NCI-H2227 (cell line): ENCODE data around the gene SLC2A2.

Experiments
- DNase-seq: peaks from one replicate; lab custom pipeline; 2025; ENCODE audit not compliant: unreplicated experiment; lab: John Stamatoyannopoulos, UW

The SLC2A2 gene

DNA sequence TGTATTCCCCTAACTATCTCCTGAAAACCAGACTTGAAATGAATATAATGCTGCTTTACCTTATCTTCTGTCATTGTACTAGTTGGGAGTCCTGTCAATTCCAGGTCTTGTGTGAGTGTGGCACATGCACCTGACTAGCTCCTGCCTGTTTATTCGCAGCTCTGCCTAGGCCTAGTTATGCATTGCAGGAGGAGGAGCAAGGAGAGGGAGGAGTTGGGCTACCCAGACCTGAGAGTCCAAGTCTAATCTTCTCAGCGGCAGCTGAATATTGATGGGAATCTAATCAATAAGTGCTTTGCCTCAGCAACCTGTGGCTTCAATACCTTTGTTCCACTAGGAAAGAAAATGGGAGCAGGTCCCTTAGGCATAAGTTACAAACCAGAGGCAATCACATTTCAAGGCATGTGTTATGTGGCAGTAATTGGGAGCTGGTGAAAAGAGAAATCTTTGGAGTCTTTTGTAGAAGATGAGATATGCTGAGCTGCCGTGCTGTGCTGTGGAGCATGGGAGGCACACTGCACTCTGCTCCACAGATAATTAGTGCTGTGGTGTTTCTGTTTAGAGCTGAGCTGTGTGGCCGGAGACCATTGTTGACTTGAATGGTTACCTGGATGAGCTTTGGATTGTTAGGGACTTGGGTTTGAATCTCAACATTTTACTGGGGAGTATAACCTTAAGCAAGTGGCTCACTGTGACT lies at the start of gene SLC2A2:
Gene SLC2A2 (minus strand): TSS at position 124 of the 697 bp plus-strand sequence. CDS start 50 bp downstream, at position 74.
- no peak for DNase-seq

DNA sequence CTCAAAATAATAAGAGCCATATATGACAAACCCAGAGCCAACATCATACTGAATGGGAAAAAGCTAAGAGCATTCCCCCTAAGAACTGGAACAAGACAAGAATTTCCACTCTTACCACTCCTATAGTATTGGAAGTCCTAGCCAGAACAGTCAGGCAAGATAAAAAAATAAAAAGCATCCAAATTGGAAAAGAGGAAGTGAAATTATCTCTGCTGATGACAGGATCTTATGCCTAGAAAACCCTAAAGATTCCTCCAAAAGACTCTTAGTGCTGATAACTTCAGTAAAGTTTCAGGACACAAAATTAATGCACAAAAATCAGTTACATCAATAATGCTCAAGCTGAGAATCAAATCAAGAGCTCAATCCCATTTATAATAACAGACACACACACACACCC lies 45.9 kb upstream of the SLC2A2 start:
- no peak for DNase-seq

DNA sequence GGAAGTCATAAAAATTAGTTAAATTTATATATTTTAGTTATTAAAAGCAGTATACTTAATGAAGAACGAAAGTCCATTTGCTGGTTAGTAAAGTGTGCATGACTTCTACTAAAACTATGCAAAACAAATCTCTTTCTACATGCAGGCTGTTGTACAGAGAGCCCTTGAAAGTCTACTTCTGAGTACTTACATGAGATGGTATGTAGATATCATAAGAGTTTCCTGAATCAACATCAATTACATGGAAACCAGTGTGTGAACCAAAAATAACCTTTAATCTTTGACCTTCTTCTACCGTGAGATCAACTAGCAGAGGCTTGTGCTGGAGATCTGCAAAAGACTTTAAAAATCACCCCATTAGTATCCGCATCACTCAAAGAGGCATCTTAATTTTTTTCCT lies 42.1 kb upstream of the SLC2A2 start:
- no peak for DNase-seq

DNA sequence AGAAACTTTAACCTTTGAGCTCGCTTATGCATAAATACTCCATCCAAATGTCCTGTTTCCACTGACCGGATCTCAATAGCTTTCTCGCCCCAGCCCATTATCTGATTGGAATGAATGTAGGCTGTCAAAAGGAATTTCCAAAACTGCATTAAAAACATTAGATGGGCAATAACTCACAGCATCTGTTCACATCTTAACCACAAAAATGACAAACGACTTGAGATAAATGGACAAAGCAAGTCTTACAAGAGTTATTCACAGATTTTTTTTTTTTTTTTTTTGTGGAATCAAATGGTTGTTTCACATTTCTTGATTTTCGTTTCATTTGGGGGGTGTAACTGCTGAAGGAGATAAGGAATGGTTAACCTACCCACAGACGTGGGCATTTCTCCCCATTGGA lies 39.7 kb upstream of the SLC2A2 start:
- DNase-seq = no peak

DNA sequence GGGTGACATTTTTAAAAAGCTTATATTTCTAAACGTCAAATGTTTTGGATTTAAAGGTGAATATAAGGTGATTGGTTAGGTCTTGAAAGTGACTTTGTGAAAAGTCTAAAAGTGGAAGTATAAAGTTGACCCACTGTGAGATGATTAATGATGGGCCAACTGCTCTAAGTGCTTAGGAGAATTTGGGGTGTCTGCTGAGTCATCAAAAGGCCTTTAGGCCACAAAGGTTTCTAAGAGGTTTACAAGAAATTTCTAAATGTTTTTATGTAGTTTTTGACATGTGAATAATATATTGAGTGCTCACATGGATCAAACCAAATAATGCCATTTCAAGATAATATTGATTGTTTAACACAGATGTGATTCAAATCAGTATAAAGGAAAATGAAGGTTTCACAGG lies 39.2 kb upstream of the SLC2A2 start:
- DNase-seq = no peak

DNA sequence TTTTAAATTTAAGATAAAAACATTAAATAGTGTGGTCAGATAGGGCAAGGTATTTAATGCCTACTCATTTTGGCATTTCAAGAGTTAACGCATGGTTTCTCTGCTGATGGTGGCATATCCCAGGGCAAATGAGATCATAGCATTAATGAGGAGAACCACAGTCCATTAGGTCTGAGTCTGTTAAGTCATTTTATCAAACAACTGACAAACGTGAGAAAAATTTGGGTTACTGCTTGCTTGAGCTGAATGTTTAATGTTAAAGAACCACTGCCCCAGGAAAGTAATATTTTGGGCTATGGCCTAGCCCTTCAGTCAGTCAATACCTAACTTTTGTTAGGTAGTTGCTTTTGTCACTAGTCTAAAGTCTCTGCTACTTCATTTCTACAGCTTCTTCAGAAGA lies 37.9 kb upstream of the SLC2A2 start:
- no peak for DNase-seq

DNA sequence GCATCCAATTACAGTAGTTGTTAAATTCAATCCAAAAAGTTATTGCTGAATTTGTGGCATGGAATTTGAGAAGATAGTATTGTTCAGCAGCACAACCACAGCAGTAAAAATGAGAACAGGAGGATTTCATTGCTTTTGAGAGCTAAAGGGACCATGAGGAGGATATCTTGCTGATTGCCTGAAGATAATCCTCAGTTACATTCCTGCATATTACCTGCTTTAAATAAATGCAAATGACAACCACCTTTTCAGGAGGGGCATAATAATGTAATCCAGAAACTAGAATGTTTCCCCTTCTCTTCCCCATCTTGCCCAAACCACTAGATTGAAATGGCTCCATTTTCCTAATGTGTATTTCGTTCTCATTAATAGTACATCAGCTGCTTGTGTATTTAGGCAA lies 35.2 kb upstream of the SLC2A2 start:
- DNase-seq = no peak

DNA sequence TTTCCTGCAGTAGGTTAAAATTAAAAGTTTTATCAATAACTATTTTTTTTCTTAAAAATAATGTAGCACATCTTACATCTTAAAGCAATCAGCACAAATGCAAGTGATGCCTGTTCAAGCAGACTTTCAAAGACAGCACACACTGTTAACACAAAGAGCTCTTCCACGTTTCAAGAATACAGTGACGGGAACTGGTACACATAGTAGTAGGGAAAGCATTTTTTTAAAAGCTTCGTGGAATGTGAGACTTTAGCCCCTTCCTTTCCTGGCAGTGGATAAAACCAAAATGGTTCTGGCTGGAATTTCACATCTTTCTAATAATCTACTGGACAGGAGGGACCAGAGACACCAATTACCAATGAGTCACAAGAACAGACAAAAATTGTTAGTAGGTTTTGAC lies 33.5 kb upstream of the SLC2A2 start:
- no peak for DNase-seq

DNA sequence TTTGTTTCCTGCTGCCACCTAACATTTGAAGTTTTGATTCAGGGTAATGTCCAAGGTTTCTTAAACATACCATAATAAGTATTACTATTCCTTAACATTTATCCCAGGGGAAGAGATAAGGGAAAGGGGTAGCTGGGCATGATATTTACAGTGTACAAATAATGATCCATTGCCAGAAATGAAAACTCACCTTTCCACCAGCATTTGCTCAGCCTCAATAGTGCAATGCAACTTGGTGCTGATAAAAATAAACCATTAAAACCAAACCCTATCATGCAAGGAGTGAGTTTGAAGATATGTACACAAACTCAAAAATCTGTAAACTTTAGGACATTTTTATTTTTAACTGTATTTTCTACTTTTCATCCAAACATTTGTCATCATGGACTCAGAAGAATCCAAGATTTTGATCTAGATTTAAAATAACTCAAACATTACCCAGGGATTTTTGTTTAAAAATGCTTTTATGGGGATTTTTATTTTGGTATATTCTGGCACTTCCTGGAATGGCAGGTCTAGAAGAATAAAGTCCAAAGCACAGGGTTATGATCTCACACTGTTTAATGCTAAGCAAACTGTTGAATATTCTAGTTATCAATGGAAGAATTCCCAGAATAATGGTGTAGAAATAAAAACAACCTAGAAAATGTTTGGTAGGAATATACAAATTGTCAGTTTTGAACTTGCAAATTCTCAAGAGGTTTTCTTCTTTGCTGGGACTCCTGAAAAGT lies 32.5 kb upstream of the SLC2A2 start:
- DNase-seq = no peak

DNA sequence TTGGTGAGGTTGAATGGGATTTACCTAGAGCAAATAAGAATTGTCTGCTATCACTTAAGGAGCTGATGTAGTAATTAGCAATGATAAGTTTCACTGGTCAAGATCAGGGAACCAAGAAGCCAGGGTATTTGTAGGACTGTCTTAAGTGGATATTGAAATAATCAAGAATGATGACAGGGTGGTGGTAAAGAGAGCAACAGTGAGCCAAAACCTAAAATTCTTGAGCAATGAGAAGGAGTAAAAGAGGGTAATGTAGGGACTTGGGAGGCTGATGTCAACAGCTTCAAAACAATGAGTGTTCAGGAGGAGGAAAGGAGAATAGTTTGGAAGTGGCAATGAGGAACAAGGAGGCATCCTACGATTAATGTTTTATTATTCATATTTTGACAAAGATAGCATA lies 31.5 kb upstream of the SLC2A2 start:
- DNase-seq = no peak

DNA sequence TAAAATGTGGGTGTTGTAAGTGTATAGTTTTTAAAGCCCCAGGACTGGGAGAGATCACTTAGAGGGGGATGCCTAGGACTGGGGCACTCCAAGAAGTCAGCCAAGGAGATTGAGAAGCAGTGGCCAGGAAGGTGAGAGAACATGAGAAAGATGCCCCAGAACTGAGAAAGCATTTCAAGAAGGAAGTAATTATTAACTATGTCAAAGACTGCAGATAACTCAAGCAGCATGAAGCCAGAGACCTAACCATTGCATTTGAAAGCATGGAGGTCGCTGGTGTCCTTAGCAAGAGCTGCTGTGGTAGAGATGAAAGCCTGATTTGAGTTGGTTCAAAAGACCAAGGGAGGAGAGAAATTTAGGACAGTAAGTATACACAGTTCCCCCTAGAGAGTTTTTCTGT lies 30.6 kb upstream of the SLC2A2 start:
- DNase-seq = no peak

DNA sequence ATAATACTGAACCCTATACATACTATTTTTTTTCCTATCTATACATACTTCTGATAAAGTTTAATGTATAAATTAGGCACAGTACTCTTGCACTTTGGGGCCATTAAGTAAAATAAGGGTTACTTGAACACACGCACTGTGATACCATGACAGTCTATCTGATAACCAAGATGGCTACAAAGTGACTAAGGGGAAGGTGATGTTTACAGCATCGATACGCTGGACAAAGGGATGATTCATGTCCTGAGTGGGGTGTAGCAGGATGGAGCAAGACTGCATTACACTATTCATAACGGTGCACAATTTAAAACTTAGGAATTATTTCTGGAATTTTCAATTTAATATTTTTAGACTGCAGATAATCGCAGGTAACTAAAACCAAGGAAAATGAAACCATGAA lies 30.0 kb upstream of the SLC2A2 start:
- no peak for DNase-seq

DNA sequence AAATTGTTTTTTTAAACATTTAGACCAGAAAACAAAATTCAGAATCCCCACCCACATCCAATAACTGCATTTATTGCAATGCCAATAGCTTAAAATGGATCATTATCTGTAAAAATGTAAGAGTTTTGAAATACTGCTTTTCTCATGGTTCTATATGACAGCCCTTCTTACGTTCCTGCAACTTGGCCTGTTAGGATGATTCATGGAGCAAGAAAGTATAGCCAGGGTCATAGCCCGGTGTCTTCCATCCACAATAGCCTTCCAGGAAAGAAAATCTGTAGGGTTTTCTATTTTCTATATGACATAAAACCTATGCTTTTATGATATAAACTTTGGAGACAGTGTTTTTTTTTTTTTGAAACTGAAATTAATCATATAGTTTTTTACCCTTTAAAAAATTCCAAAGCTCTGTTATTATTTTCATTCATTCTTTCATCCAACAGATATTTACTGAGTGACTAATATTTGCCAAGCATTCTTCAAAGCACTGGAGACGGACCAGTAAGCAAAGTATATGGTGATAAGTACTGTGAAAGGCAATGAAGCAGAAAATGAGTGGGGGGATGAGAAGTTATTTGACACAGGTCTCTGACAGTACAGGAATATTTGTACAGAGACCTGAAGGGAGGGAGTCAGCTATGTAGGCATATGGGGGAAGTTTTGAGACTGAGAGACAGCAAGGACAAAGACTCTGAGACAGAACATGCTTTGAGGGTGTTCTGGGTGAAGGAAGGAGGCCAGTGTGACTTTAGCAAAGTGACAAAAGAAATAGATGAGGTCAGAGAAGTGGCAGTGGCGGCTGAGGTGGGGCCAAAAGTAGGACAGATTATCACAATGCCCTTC lies 29.0 kb upstream of the SLC2A2 start:
- no peak for DNase-seq

DNA sequence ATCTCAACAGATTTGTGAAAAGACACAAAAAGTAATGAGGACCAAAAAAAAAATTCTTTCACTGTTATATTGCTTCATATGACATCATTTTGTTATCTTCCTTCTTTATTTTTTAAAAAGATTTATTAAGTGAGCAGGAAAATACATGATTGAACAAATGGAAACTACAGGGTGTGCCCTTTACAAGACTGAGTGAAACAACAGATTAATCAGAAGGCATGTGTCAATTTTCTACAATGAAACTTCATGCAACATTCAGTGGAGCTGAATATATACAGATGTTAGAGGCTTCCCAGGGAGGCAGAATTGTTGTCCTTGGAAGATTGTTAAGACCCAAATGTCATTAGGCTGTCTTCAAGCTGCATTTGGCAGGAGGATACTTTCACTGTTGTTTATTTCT lies 28.4 kb upstream of the SLC2A2 start:
- DNase-seq = no peak

DNA sequence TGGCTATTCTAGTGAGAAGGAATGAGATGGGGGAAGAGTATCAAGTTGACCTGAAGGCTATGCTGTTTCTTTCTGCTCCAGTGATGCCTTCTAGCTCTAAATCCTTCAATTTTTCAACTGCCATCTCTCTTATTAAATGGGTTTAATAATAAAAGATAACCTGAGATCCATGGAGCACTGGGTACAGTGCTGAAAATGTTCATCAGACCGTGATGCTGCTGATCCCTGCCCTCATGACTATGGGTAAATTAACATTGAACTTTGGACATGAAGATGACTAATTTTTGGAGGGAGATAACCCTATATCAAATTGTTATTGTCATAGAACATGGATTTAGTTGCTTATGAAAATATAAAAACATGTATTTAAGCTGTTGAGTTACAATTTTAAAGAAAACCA lies 27.7 kb upstream of the SLC2A2 start:
- DNase-seq = no peak

DNA sequence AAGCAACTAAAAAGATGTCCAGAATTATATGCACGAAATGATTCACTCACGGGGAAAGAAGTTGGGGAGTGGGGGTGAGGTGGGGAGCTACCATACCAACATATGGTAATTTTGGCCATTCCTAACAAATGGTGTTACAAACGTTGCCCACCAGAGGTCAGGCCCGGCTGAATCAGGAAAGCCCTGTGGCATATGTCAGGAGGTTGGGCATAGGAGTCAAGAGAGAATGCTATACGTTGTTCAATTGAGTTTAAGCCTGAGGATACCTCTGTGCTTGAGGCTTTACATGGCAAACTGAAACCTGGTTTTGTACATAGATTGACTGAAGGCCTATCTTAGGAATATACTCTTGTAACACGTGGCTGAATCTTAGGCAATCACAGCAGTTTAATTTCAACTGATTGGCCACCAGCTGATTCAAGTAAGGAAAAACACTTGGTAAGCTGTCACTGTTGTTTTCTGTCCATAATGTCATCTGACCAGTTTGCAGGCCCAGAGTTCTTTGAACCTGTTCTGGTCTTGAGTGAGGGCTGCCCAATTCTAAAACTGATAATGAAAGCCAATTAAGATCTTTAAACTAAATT lies 23.4 kb upstream of the SLC2A2 start:
- DNase-seq = peak; percentile 69

DNA sequence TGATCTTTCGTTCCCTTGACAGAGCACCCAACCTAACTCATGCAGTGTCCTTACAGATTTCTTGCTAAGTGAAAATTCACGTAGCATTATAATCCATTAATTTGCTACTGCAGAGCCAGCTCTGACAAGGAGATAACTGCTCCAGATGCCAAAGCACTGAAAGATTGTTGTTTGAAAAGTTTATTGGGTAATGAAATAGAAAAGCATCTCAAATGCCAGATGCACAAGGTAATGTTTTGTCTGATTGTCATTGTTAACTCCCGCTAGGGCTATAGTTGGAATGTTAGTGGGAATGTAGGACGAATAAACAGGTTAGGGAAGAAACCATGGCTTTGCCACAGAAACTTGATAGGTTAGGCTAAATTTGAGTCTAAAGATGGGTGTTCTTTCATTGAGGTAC lies 20.2 kb upstream of the SLC2A2 start:
- no peak for DNase-seq

DNA sequence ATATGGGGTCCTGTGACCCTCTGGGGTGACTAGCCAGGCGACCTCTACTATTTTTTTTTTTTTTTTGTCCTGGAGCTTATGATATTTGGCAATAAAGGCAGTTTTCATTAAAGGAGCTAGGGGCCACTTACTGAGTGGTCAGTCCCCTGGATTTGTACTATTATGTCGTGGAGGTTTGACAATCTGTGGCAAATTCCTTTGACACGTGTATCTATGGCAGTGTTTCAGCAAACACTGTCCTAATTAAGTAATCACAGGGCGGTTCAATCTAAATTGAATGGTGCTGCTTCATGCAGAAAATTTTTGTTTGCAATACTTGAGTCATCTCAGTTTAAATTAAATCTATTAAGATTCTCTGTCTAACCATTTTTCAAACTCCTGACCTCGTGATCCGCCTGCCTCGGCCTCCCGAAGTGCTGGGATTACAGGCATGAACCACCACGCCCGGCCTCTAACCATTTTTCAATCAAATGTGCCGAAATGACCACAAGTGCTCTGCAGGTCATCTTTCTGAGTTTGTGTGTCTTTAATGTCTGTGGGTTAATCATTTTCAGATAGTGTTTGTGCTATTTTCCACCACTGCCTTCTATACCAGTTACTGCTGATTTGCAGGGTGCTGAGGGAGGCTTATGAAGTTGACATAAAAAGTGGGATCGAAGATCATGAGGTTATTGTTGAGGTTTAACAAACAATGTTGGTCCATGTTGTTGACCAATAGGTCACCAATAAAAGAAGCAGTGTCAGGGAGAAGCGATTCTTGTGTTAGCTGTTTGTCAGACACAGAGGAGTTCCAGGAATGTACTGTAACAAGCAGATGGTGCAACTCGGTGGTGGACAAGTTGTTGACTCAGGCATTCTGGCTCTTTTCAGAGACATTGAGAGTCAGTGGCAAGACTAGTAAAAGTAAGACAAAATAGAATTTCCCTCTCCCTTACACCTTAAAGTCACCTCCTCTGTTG lies 18.6 kb upstream of the SLC2A2 start:
- DNase-seq = no peak

DNA sequence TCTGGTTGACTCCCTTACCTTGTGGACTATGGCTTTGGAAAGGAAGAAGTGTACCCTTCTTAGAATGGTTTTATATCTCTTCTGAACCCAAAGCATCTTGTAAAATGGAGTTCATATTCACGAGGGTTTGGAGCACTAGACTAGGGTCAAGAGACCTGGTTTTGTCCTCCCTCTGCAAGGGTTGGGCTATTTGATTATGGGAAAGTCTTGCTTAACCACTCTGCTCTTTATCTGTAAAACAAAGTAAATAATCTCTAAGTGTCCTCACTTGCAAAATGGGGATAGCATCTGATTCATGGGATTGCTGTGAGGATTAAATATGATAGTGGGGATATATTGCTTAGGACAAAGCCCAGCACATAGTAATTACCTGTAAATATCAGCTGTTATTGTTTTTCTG lies 17.9 kb upstream of the SLC2A2 start:
- no peak for DNase-seq

DNA sequence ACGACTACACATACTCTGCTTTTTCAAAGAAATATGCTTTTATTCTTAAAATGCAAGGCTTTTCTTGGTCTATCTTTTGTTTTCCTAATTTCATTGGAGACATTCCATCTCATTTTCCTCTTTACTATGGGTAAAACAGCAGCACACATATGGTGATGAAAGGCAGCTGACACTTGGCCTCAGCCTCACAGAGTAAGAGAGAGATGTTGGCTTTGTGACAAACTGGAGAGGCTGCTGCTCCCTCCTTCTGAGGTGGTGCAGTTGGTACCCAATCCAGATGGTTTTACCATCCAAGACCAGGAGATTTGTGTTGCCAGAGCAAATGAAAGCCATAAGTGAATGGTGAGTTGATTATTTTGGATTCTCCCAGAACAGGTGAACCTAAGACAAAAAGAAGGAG lies 13.2 kb upstream of the SLC2A2 start:
- no peak for DNase-seq
